ENCODE data around the gene PDE4B.
"Not testable (repeated sequence)": the region's sequence is repeated elsewhere in the genome, so short reads cannot be mapped to it uniquely, and the experiment has no call there.

Gene PDE4B

GRCh38 chr1:66403007-66403731 is 610.5 kb downstream of the PDE4B start:
- DNase-seq, result no peak

- no peak for DNase-seq
Observed at GRCh38 chr1:66405061-66405460, 612.4 kb downstream of the PDE4B start.

GRCh38 chr1:66411449-66411848 is 618.8 kb downstream of the PDE4B start:
- DNase-seq, result not testable (repeated sequence)

GRCh38 chr1:66412704-66413103 is 620.0 kb downstream of the PDE4B start:
- peak; percentile 43 for DNase-seq

- no peak for DNase-seq
Observed at GRCh38 chr1:66413136-66413837, 620.6 kb downstream of the PDE4B start.

- DNase-seq, result no peak
Observed at GRCh38 chr1:66413838-66414175, 621.1 kb downstream of the PDE4B start.

GRCh38 chr1:66415281-66415680 is 622.6 kb downstream of the PDE4B start:
- DNase-seq, result peak; percentile 75

- no peak for DNase-seq
Observed at GRCh38 chr1:66415866-66416265, 623.2 kb downstream of the PDE4B start.

- DNase-seq, result peak; percentile 78
Observed at GRCh38 chr1:66416295-66416694, 623.6 kb downstream of the PDE4B start.

- no peak for DNase-seq
Observed at GRCh38 chr1:66418021-66418420, 625.3 kb downstream of the PDE4B start.

- not testable (repeated sequence) for DNase-seq
Observed at GRCh38 chr1:66420171-66420570, 627.5 kb downstream of the PDE4B start.

GRCh38 chr1:66420906-66421305 is 628.2 kb downstream of the PDE4B start:
- DNase-seq, result not testable (repeated sequence)

GRCh38 chr1:66422804-66423203 is 630.1 kb downstream of the PDE4B start:
- DNase-seq, result no peak

All from HCEC 1CT (cell line).